ENCODE results near the gene CXCL9.

CXCL9 gene

GRCh38 chr4:75953509-75953908 lies 53.8 kb downstream of the CXCL9 start:
- DNase-seq: no peak
